ENCODE results near the gene IL11.
A peak's percentile ranks its signal among the peaks of the same experiment; 100 is the strongest.
"Not testable (repeated sequence)": the region's sequence is repeated elsewhere in the genome, so short reads cannot be mapped to it uniquely, and the experiment has no call there.

The IL11 gene

GRCh38 chr19:55407800-55408532 is 37.7 kb upstream of the IL11 start:
- DNase-seq (ENCODE audit: low read depth), result peak; percentile 97
- no peak for TF ChIP-seq CTCF (IDR thresholded peaks at IDR 0.05; ENCODE audit: control insufficient read depth, insufficient read depth, low read depth, low read length, missing control alignments)
- H3K4me3 ChIP-seq (ENCODE audit: control insufficient read depth, low read depth, low read length), result peak overlapping the region; percentile 55

GRCh38 chr19:55407550-55407799 is 37.2 kb upstream of the IL11 start, which contains the start of gene UBE2S:
UBE2S (minus strand) TSS chr19:55407788; CDS start chr19:55407589, 199 bp downstream.
- peak within 1 kb of the TSS; percentile 80 for H3K4me3 ChIP-seq (ENCODE audit: control insufficient read depth, low read depth, low read length)
- not testable (repeated sequence) for DNase-seq (ENCODE audit: low read depth)

GRCh38 chr19:55406826-55407549 is 36.7 kb upstream of the IL11 start:
- no peak for DNase-seq (ENCODE audit: low read depth)
- no peak for TF ChIP-seq CTCF (IDR thresholded peaks at IDR 0.05; ENCODE audit: control insufficient read depth, insufficient read depth, low read depth, low read length, missing control alignments)
- peak overlapping the region; percentile 80 for H3K4me3 ChIP-seq (ENCODE audit: control insufficient read depth, low read depth, low read length)

GRCh38 chr19:55406091-55406825 is 36.0 kb upstream of the IL11 start:
- H3K4me3 ChIP-seq (ENCODE audit: control insufficient read depth, low read depth, low read length), result peak overlapping the region; percentile 80
- TF ChIP-seq CTCF (IDR thresholded peaks at IDR 0.05; ENCODE audit: control insufficient read depth, insufficient read depth, low read depth, low read length, missing control alignments), result no peak
- no peak for DNase-seq (ENCODE audit: low read depth)

- DNase-seq (ENCODE audit: low read depth), result no peak
- peak overlapping the region; percentile 80 for H3K4me3 ChIP-seq (ENCODE audit: control insufficient read depth, low read depth, low read length)
- TF ChIP-seq CTCF (IDR thresholded peaks at IDR 0.05; ENCODE audit: control insufficient read depth, insufficient read depth, low read depth, low read length, missing control alignments), result no peak
These were observed 35.4 kb upstream of the IL11 start for GRCh38 chr19:55405638-55406037.

- no peak for TF ChIP-seq CTCF (IDR thresholded peaks at IDR 0.05; ENCODE audit: control insufficient read depth, insufficient read depth, low read depth, low read length, missing control alignments)
- DNase-seq (ENCODE audit: low read depth), result no peak
These were observed 32.2 kb upstream of the IL11 start for GRCh38 chr19:55402509-55402908.

GRCh38 chr19:55401390-55401789 is 31.1 kb upstream of the IL11 start:
- not testable (repeated sequence) for H3K4me3 ChIP-seq (ENCODE audit: control insufficient read depth, low read depth, low read length); DNase-seq (ENCODE audit: low read depth)

More at GRCh38 chr19:55402509-55402908, 32.2 kb upstream of the IL11 start:
- H3K4me3 ChIP-seq (ENCODE audit: control insufficient read depth, low read depth, low read length), result no peak overlapping the region

All from AG09309 (cell line).